ENCODE results near the gene ZG16.

Gene ZG16

DNA sequence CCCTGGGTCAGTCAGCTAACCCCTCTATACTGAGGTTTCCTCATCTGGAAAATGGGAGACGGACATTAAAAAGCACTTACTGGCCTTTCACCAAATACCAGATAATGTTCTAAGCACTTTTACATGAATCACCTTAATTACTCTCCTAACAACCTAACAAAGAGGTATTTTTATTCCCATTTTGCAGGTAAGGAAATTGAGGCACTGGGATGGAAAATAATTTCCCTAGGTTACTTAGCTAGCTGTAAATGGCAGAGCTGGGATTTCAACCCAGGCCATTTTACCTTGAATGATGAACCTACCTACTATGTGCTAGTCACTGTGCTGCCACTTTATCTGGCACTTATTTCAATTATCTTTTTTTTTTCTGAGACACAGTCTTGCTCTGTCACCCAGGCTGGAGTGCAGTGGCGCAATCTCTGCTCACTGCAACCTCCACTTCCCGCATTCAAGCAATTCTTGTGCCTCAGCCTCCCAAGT lies 16.2 kb downstream of the ZG16 start:
- H3K27ac ChIP-seq (ENCODE audit: low read length) = no peak overlapping the region
- H3K79me2 ChIP-seq (ENCODE audit: low read length) = peaks cover 86% of the 10 kb centered on the region
- no peak overlapping the region for H2AFZ ChIP-seq (ENCODE audit: low read length)
- H3K4me2 ChIP-seq (ENCODE audit: low read depth, low read length) = no peak overlapping the region
- peaks cover 19% of the 10 kb centered on the region for H3K4me1 ChIP-seq (ENCODE audit: low read length)
- no peak overlapping the region for H3K4me3 ChIP-seq (ENCODE audit: low read length)
- DNase-seq = no peak
- TF ChIP-seq EZH2 (optimal IDR thresholded peaks at IDR 0.05; ENCODE audit: low read depth, low read length) (no peak), EZH2phosphoT487 (IDR thresholded peaks at IDR 0.05; ENCODE audit: low read length) (no peak)
- TF ChIP-seq, protein P1, sequence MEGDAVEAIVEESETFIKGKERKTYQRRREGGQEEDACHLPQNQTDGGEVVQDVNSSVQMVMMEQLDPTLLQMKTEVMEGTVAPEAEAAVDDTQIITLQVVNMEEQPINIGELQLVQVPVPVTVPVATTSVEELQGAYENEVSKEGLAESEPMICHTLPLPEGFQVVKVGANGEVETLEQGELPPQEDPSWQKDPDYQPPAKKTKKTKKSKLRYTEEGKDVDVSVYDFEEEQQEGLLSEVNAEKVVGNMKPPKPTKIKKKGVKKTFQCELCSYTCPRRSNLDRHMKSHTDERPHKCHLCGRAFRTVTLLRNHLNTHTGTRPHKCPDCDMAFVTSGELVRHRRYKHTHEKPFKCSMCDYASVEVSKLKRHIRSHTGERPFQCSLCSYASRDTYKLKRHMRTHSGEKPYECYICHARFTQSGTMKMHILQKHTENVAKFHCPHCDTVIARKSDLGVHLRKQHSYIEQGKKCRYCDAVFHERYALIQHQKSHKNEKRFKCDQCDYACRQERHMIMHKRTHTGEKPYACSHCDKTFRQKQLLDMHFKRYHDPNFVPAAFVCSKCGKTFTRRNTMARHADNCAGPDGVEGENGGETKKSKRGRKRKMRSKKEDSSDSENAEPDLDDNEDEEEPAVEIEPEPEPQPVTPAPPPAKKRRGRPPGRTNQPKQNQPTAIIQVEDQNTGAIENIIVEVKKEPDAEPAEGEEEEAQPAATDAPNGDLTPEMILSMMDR (IDR thresholded peaks at IDR 0.05; ENCODE audit: low read length) = no peak
- H3K36me3 ChIP-seq (replicated peaks; ENCODE audit: insufficient read depth, low read length) = peaks cover 27% of the 10 kb centered on the region
- H3F3A ChIP-seq (ENCODE audit: insufficient read depth, low read length) = no peaks in the 10 kb centered on the region
- H3K9ac ChIP-seq (ENCODE audit: low read length) = no peak overlapping the region
- no peaks in the 10 kb centered on the region for H3K9me2 ChIP-seq (replicated peaks; ENCODE audit: insufficient read depth, low read length)
- no peaks in the 10 kb centered on the region for H3K9me3 ChIP-seq (replicated peaks; ENCODE audit: insufficient read depth, low read length)
- no peaks in the 10 kb centered on the region for H3K27me3 ChIP-seq (replicated peaks; ENCODE audit: insufficient read depth, low read length)
- no peaks in the 10 kb centered on the region for H4K20me1 ChIP-seq (ENCODE audit: insufficient read depth, low read length)

DNA sequence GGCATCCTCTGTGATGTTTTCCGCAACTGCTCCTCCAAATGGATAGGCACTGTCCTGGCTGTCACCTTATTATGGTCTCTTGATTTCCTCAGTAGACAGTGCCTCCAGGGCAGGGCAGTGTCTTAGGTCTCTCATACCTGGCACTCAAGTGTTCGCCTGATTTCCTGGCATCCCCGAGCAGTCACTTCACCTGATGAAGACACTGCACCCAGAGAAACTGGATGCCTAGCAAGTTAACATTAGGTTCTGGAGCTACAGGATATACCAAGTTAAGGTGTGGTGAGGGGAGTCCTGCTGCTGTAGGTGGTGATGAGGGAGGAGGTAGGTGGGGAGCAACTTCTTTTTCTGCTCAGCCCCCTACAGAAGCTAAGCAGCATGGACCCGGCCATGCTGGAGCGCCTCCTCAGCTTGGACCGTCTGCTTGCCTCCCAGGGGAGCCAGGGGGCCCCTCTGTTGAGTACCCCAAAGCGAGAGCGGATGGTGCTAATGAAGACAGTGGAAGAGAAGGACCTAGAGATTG lies 24.4 kb downstream of the ZG16 start:
- TF ChIP-seq EZH2phosphoT487 (IDR thresholded peaks at IDR 0.05; ENCODE audit: low read length) (no peak), EZH2 (optimal IDR thresholded peaks at IDR 0.05; ENCODE audit: low read depth, low read length) (no peak)
- TF ChIP-seq, protein P1 (IDR thresholded peaks at IDR 0.05; ENCODE audit: low read length) = no peak
- Histone ChIP-seq H3K4me2 (ENCODE audit: low read depth, low read length) (no peak overlapping the region), H3K36me3 (replicated peaks; ENCODE audit: insufficient read depth, low read length) (peaks cover 17% of the 10 kb centered on the region), H3K27ac (ENCODE audit: low read length) (no peak overlapping the region), H3F3A (ENCODE audit: insufficient read depth, low read length) (peaks cover 26% of the 10 kb centered on the region), H3K9ac (ENCODE audit: low read length) (no peak overlapping the region), H3K27me3 (replicated peaks; ENCODE audit: insufficient read depth, low read length) (no peaks in the 10 kb centered on the region), H3K9me2 (replicated peaks; ENCODE audit: insufficient read depth, low read length) (no peaks in the 10 kb centered on the region), H3K9me3 (replicated peaks; ENCODE audit: insufficient read depth, low read length) (no peaks in the 10 kb centered on the region), H3K4me1 (ENCODE audit: low read length) (peaks cover 12% of the 10 kb centered on the region), H3K4me3 (ENCODE audit: low read length) (no peak overlapping the region), H4K20me1 (ENCODE audit: insufficient read depth, low read length) (no peaks in the 10 kb centered on the region), H2AFZ (ENCODE audit: low read length) (no peak overlapping the region), H3K79me2 (ENCODE audit: low read length) (peaks cover 18% of the 10 kb centered on the region)
- no peak for DNase-seq

DNA sequence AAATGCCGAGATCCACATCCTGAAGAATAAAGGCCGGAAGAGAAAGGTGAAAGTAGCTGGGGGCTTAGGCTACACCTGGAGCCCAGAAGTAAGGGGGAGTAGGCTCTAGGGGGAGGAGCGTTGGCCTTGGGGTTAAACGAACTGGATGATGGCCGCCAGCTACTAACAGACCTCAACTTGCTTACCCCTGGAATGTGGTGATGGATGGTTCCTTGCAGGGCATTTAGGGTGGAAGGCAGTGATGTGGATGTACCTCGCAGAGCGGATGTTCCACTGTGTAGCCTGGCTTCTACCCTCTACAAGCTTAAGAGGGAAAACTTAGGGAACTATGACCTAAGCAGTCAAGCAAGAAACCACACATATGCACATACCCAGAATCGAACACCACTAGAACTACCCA lies 26.0 kb downstream of the ZG16 start:
- TF ChIP-seq, protein P1 (IDR thresholded peaks at IDR 0.05; ENCODE audit: low read length) = no peak
- TF ChIP-seq EZH2phosphoT487 (IDR thresholded peaks at IDR 0.05; ENCODE audit: low read length) = no peak
- TF ChIP-seq EZH2 (optimal IDR thresholded peaks at IDR 0.05; ENCODE audit: low read depth, low read length) = no peak
- peak overlapping the region; percentile 83; the same call in 1 of the 2 replicates for H3K27ac ChIP-seq (ENCODE audit: low read length)
- H3K9me3 ChIP-seq (replicated peaks; ENCODE audit: insufficient read depth, low read length) = no peaks in the 10 kb centered on the region
- H3K4me1 ChIP-seq (ENCODE audit: low read length) = peaks cover 21% of the 10 kb centered on the region
- peaks cover 21% of the 10 kb centered on the region for H3K79me2 ChIP-seq (ENCODE audit: low read length)
- H3K27me3 ChIP-seq (replicated peaks; ENCODE audit: insufficient read depth, low read length) = no peaks in the 10 kb centered on the region
- no peak overlapping the region for H3K4me3 ChIP-seq (ENCODE audit: low read length)
- no peaks in the 10 kb centered on the region for H4K20me1 ChIP-seq (ENCODE audit: insufficient read depth, low read length)
- H3K9ac ChIP-seq (ENCODE audit: low read length) = peak overlapping the region; percentile 90; the same call in 1 of the 2 replicates
- H3F3A ChIP-seq (ENCODE audit: insufficient read depth, low read length) = peaks cover 41% of the 10 kb centered on the region
- DNase-seq = no peak
- H3K9me2 ChIP-seq (replicated peaks; ENCODE audit: insufficient read depth, low read length) = no peaks in the 10 kb centered on the region
- H3K36me3 ChIP-seq (replicated peaks; ENCODE audit: insufficient read depth, low read length) = peaks cover 8% of the 10 kb centered on the region
- no peak overlapping the region for H2AFZ ChIP-seq (ENCODE audit: low read length)
- peak overlapping the region; percentile 84 for H3K4me2 ChIP-seq (ENCODE audit: low read depth, low read length)

Data from MM.1S (cell line).